ENCODE results near the gene REPIN1. TPM values are rescaled to one million over a fixed set of nuclear protein-coding genes. Genes with fewer than 3 reads are reported as not detected.

The REPIN1 gene
- total and polyA plus RNA-seq, 9 of the 15 experiments (the other 6 are each of a cell fraction or from before 2014, with no cell fraction given): 8.1 to 283 (median 94.3) TPM

DNA sequence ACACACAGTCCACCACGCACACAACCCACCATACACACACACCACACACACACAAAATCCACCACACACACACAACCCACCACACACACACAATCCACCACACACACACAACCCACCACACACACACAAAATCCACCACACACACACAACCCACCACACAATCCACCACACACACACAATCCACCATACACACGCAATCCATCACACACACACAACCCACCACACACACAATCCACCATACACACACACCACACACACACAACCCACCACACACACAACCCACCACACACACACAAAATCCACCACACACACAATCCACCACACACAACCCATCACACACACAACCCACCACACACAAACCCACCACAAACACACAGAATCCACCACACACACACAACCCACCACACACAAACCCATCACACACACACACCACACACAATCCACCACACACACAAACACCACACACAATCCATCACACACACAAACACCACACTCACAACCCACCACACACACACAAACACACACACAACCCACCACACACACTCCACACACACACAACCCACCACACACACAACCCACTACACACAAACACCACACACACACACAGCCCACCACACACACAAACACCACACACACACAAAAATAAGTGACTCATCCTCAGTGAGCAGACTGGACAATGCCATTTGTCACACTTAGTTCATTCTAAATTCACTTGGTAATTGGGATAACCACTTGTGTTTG, 8.8 kb upstream of the REPIN1 start:
- peak; percentile 71 for FAIRE-seq
- intact Hi-C loops (cut with micrococcal nuclease): loop anchor here (10.0 kb wide), 1 partner anchor 395 kb away; no protein-coding TSS in a partner anchor
- Histone ChIP-seq H3K79me2 (ENCODE audit: control insufficient read depth, insufficient read depth, low read length) (no peaks in the 10 kb centered on the region), H3K4me1 (replicated peaks in 1 of 2; ENCODE audit: control insufficient read depth in 2 of 2, insufficient read depth in 2 of 2, low read length in 2 of 2) (peaks cover 30 to 36% of the 10 kb centered on the region in 2 experiments; a peak in 4 of 5 replicates), H3K4me3 (no peak overlapping the region), H2AFZ (ENCODE audit: low read depth, low read length) (no peak overlapping the region), H3K27ac (ENCODE audit: extremely low read depth, low read depth, low read length) (no peak overlapping the region), H4K20me1 (replicated peaks; ENCODE audit: control insufficient read depth, insufficient read depth, low read length) (no peaks in the 10 kb centered on the region), H3K27me3 (ENCODE audit: control insufficient read depth in 2 of 2, insufficient read depth in 2 of 2, low read length in 2 of 2) (no peaks in the 10 kb centered on the region; a peak in 1 of 5 replicates), H3K9me1 (ENCODE audit: control insufficient read depth, insufficient read depth, low read length) (peaks cover 5% of the 10 kb centered on the region), H3K36me3 (ENCODE audit: control insufficient read depth, insufficient read depth, low read length) (no peaks in the 10 kb centered on the region), H3K9me3 (replicated peaks; ENCODE audit: control insufficient read depth, insufficient read depth, low read depth, low read length) (no peaks in the 10 kb centered on the region), H3K9ac (ENCODE audit: insufficient read depth in 1 of 2, low read depth in 2 of 2, low read length in 2 of 2) (no peak overlapping the region), H3K4me2 (ENCODE audit: insufficient read depth, low read length) (no peak overlapping the region)
- DNase-seq (ENCODE audit: extremely low read depth in 1 of 4, low spot score in 3 of 4): no peak
- ChIA-PET POLR2A (no interaction called here), CTCF (ENCODE audit: low intra/inter-chr PET ratio) (no interaction called here)
- in situ Hi-C loops (cut with MboI): no loop called here
- no TSS peak for BruUV-seq (replicated peaks)
- WGBS (ENCODE audit: insufficient coverage, low coverage, missing lambda C conversion rate): 83% methylated on average over 2 of the region's 2 CpGs
- ATAC-seq: no peak
- no peak for TF ChIP-seq ZNF584 (CRISPR knock-in tag; IDR thresholded peaks at IDR 0.05; ENCODE audit: low read depth)
- TF ChIP-seq CEBPG (CRISPR knock-in tag; IDR thresholded peaks at IDR 0.05): no peak
- TF ChIP-seq CEBPG (tag; conservative IDR thresholded peaks at IDR 0.05 in 1 of 2, IDR thresholded peaks at IDR 0.05 in 1 of 2): no peak
- no peak for TF ChIP-seq PTBP1 (IDR thresholded peaks at IDR 0.05; ENCODE audit: low read depth, low read length)
- TF ChIP-seq HMG20A (CRISPR knock-in tag; conservative IDR thresholded peaks at IDR 0.05): no peak
- no peak for TF ChIP-seq CSDE1 (IDR thresholded peaks at IDR 0.05)
- TF ChIP-seq SRSF9 (IDR thresholded peaks at IDR 0.05; ENCODE audit: borderline replicate concordance, low read depth, low read length): no peak
- TF ChIP-seq, protein P1, sequence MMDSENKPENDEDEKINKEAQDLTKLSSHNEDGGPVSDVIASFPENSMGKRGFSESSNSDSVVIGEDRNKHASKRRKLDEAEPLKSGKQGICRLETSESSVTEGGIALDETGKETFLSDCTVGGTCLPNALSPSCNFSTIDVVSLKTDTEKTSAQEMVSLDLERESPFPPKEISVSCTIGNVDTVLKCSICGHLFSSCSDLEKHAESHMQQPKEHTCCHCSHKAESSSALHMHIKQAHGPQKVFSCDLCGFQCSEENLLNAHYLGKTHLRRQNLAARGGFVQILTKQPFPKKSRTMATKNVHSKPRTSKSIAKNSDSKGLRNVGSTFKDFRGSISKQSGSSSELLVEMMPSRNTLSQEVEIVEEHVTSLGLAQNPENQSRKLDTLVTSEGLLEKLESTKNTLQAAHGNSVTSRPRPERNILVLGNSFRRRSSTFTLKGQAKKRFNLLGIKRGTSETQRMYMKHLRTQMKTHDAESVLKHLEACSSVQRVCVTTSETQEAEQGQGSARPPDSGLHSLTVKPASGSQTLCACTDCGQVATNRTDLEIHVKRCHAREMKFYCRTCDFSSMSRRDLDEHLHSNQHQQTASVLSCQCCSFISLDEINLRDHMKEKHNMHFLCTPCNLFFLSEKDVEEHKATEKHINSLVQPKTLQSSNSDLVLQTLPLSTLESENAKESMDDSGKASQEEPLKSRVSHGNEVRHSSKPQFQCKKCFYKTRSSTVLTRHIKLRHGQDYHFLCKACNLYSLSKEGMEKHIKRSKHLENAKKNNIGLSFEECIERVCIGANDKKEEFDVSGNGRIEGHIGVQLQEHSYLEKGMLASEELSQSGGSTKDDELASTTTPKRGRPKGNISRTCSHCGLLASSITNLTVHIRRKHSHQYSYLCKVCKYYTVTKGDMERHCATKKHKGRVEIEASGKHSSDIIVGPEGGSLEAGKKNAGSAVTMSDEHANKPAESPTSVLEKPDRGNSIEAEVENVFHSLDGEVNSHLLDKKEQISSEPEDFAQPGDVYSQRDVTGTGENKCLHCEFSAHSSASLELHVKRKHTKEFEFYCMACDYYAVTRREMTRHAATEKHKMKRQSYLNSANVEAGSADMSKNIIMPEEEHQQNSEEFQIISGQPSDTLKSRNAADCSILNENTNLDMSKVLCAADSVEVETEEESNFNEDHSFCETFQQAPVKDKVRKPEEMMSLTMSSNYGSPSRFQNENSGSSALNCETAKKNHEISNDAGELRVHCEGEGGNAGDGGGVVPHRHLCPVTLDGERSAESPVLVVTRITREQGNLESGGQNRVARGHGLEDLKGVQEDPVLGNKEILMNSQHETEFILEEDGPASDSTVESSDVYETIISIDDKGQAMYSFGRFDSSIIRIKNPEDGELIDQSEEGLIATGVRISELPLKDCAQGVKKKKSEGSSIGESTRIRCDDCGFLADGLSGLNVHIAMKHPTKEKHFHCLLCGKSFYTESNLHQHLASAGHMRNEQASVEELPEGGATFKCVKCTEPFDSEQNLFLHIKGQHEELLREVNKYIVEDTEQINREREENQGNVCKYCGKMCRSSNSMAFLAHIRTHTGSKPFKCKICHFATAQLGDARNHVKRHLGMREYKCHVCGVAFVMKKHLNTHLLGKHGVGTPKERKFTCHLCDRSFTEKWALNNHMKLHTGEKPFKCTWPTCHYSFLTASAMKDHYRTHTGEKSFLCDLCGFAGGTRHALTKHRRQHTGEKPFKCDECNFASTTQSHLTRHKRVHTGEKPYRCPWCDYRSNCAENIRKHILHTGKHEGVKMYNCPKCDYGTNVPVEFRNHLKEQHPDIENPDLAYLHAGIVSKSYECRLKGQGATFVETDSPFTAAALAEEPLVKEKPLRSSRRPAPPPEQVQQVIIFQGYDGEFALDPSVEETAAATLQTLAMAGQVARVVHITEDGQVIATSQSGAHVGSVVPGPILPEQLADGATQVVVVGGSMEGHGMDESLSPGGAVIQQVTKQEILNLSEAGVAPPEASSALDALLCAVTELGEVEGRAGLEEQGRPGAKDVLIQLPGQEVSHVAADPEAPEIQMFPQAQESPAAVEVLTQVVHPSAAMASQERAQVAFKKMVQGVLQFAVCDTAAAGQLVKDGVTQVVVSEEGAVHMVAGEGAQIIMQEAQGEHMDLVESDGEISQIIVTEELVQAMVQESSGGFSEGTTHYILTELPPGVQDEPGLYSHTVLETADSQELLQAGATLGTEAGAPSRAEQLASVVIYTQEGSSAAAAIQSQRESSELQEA (IDR thresholded peaks at IDR 0.05; ENCODE audit: low read depth): peak; percentile 26; the same call in 1 of the 2 replicates
- TF ChIP-seq MXI1 (IDR thresholded peaks at IDR 0.05; ENCODE audit: low read depth, low read length): no peak
- TF ChIP-seq CBX1 (IDR thresholded peaks at IDR 0.05; ENCODE audit: low read depth): no peak; the same call in 1 of the 2 replicates
- no peak for TF ChIP-seq CHD2 (IDR thresholded peaks at IDR 0.05; ENCODE audit: low read depth, low read length)
- peak; percentile 44 for TF ChIP-seq ARHGAP35 (IDR thresholded peaks at IDR 0.05; ENCODE audit: partially characterized antibody)
- no peak for TF ChIP-seq NBN (IDR thresholded peaks at IDR 0.05; ENCODE audit: low read depth)
- TF ChIP-seq MBD2 (IDR thresholded peaks at IDR 0.05; ENCODE audit: borderline replicate concordance, low read depth): no peak

All from K562 (cell line).